HG02588 (cell line): ENCODE data around the gene SLC7A10.
"Not testable (repeated sequence)": the region's sequence is repeated elsewhere in the genome, so short reads cannot be mapped to it uniquely, and the experiment has no call there.

Experiments used
- ATAC-seq: cut with Tn5 transposase; IDR thresholded peaks from one replicate; pipeline ENCODE4 v1.9.1; 2021; ENCODE audit warnings: mild to moderate bottlenecking, moderate library complexity; ENCODE audit not compliant: unreplicated experiment

Gene SLC7A10

GRCh38 chr19:33187183-33187540, 38.5 kb downstream of the SLC7A10 start:
- ATAC-seq = no peak

- no peak for ATAC-seq
Measured at GRCh38 chr19:33186431-33187182, 39.0 kb downstream of the SLC7A10 start.

DNA sequence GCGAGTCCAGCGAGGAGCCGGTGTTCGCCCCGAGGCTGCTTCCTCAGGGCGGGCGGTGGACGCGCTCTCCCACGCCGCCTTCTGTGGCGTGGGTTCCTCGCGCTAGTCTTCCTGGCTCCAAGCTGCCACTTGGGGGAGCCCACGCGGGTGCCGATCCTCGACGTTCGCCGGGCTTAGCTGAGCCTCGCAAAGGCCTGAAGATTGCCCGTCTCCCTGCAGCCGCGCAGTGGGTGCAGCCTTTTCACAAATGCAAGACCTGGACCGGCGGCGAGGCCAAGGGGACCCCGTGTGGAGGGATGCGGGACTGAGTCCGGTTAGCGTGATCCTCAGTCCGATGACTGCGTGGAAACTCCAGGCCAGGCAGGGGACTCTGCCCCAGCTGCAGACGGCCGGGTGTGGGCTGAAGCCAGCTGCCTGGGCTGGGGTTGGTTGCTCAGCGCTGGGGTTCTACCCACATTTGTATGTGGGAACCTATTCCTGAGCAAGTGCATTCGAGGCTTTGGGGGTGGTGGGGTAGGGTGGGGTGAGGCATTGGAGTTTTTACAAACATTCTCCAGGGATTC, 48.2 kb downstream of the SLC7A10 start:
- ATAC-seq = no peak

DNA sequence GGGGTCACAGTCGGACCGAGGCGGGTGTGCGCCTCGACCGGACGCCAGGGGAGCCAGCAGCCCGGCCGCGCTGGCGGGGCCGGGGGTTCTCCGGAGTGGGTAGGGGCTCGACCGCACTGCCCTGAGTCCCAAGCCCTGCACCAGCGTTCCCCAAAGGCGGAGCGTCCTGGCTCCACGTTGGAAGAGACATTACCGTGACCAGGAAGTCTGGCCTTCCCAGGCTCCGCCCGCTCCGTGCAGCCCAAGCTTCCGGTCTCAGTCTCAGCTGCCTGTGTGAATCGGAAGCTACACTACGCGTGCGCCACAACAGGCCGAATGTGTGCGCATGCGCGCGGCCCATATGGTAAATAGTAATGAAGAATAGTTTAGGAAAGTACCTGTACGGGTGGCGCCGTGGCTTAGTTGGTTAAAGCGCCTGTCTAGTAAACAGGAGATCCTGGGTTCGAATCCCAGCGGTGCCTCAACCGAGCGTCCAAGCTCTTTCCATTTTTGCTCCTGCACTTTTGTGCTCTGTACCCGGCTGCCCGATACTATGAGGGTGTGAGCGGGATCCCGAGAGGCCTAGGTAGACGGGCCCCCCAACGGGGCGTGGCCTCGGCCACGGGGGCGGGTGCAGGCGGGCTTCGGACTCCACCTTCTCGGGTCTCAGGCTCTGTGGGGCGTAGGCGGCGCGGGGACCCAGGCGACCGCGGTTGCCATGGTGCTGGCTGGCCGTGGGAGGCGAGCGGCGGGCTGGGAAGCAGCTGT, 48.8 kb downstream of the SLC7A10 start:
- peak; percentile 76 for ATAC-seq

DNA sequence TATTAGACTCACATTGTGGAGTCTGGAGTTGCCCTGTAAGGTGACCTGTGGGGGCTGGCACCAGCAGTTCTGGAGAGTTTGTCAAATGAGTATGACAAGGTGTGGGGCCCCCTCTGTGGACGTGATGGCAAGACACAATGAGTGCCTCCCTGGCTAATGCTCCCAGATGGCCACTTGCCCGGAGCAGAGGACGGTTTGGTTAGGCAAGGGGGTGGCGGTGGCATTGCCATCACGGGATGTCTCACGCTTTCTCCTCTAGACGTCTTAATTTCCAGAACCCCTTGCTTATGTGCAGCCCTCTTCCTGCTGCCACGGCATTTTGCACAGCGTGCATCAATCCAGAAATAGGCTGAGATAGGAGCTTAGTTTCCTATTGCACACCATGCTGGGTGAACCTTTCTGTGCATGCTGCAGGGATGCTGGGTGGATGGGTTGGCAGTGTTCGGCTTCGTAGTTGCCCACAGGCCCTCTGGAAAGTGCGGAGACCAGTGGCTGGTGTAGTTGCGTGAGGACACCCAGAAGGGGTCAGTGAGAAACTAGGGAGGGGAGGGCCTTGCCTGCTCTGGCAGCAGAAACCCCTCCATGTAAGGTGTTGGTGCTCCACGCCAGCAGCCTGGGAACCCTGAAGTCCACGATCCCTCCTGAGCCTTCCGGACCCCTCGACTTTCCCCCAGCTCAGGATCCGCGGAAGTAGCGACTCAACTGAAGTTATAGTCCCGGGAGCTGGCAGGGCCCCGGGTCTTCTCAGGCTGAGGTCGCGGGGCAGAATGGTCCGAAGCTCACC, 49.6 kb downstream of the SLC7A10 start:
- peak; percentile 5 for ATAC-seq

DNA sequence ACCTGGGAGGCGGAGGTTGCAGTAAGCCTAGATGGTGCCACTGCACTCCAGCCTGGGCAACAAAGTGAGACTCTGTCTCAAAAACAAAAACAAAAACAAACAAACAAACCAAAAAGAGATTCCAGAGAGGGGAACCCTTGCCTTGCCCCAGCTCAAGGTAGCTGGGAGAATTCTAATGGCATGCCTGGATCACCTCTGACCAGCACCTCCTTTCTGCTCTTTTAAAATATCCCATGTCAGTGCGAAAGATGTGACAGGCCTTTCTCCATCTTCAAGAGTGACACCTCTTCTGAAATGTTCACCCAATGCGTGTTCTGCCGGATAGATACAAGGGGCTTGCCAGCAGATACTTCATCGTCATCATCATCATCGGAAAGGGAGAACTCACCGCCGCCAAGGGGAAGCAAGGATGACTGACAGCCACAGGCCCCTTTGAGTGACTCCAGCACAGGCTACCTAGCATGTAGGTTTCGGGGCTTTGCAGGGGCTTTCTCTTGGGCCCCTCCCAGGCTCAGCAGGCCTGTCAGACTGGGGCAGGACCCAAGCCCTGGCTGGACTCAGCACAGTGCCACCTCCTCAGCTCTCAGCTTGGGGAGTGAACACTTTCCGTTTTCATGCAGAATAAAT, 50.4 kb downstream of the SLC7A10 start:
- ATAC-seq = no peak

DNA sequence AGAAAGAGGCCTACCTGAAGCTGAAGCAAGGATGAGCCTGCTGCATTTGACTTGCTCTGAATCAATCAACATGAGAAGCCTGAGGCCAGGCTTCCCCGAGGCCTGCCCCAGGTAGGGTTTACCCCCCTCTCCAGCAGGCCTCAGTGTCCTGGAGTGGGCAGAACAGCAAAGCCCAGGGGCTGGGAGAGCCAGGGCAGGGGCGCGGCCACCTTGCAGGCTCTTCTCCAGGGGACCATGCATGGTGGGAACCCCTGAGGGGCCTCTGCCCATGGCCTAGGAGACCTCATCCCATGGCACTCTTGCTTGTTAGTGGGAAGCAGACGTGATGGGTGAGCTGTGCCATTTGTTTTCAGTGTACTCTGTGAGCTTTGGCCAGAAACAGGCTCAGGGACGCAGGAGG, 51.5 kb downstream of the SLC7A10 start:
- ATAC-seq = no peak

DNA sequence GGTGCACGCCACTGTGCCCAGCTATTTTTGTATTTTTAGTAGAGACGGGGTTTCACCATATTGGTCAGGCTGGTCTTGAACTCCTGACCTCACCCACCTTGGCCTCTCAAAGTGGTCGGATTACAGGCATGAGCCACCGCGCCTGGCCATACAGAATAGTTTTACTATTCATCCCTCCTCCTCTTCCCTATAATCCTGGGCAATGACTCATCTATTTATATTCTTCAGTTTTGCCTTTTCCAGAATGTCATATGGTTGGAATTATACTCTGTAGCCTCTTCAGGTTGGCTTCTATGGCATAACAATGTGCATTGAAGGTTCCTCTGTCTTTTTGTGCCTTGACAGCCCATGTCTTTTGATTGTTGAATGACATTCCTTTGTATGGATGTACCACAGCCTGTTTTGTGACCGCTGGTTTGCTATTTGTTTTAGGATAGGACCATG, 53.7 kb downstream of the SLC7A10 start:
- ATAC-seq = no peak

DNA sequence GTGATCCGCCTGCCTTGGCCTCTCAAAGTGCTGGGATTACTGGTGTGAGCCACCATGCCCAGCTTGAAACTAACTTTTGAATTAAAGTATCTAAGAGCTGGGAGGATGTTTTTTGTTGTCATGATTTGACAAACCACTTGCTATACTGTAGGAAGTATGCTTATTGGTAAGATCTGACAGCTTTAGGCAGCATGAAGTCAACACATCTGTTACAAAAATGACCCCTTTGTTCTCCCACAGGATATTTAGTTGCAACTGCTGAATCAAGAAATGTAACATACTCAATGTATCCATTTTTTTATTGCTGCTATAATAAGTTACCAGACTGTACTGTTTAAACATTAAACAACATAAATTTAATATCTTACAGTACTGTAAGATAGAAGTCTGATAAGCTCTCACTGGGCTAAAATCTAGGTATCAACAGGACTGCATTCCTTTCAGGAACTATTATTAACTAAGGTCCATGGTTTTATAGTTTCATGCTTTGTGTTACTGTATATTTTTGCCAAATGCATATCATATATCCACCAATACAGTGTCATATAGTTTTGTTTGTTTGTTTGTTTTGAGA, 54.3 kb downstream of the SLC7A10 start:
- ATAC-seq = no peak

DNA sequence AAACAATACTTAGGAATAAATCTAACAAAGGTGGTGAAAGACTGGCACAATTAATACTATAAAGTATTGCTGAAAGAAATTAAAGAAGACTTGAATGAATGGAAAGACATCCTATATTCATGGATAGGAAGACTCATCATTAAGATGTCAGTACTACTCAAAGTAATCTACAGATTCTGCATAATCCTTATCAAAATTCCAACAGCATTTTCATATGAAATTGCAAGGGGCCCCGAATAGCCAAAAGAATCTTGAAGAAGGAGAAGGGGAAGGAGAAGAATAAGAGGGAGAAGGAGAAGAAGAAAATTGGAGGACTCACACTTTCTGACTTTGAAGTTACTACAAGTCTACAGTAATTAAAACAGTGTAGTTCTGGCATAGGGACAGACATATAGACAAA, 57.1 kb downstream of the SLC7A10 start:
- no peak for ATAC-seq

DNA sequence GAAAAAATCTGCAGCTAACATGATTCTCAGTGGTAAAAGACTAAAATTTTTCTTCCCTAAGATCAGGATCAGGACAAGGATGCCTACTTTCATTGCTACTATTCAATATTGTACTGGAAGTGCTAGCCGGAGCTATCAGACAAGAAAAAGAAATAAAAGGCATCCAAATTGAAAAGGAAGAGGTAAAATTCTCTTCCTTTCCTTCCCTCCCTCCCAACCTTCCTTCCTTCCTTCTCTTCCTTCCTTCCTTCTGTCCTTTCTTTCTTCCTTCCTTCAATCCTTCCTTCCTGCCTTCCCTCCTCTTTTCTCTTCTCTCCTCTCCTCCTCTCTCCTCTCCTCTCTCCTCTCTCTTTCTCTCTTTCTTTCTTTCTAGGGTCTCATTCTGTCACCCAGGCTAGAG, 58.2 kb downstream of the SLC7A10 start:
- no peak for ATAC-seq

- not testable (repeated sequence) for ATAC-seq
Measured at GRCh38 chr19:33166037-33166436, 59.6 kb downstream of the SLC7A10 start.

GRCh38 chr19:33163481-33163880, 62.2 kb downstream of the SLC7A10 start:
- no peak for ATAC-seq

DNA sequence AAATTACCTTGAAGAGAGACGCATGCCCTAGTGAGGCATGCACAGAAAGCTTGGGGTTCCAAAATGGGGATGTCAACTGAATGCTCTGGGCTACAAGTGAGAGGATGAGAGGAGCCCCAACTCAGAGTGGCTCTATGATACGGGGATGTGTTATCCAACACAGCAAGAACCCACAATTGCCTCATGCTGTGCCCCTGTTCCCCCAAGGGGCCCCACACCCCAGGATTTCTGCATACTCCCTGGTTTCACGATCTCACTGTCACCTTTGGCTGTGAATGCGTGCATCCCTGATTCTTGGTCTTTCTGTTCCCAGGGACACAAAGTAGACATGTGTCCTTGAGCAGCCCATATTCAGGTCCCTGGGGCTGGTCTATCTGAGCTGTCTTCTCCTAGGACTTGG, 64.4 kb downstream of the SLC7A10 start:
- ATAC-seq = no peak

- ATAC-seq = no peak
Measured at GRCh38 chr19:33159893-33160292, 65.8 kb downstream of the SLC7A10 start.

GRCh38 chr19:33159149-33159548, 66.5 kb downstream of the SLC7A10 start:
- ATAC-seq = no peak
